NT2/D1 (cell line): ENCODE results near the gene BZW2.

ENCODE experiments used
- YY1 ChIP-seq: IDR thresholded peaks from 2 replicates; pipeline ENCODE4 v1.6.1; 2011; ENCODE audit not compliant: insufficient read length, insufficient read depth
- ZNF274 ChIP-seq: IDR thresholded peaks from 2 replicates; pipeline ENCODE4 v1.6.1; 2011; ENCODE audit warnings: mild to moderate bottlenecking, low read depth, low read length

DNA sequence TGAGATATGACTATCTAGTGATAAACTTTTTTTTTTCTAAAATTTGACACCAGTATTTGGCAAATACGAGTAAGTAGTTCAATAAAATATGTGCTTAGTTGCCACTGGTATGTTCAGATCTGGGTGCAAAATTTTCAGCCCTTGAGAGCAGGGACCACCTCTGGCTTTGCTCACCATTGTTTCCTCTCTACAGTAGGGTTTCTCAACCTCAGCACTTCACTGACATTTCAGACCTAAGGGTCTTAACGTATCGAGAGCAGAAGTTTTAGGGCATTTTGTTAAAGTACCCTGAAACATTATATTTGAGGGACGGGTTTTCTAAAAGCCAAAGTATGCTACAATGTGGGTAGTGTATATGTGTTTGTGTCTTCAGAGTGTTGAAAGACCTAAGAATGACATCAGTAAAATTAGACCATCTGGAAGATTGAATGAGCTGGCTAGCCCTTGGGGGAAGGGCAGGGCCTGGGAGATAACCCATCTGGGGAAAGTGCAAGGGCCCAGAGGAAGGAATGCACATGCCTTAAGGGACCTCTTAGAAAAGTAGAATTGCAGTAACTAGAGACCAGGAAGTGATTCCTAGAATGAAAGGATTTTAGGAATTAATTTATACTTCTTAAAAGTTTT lies 11.8 kb downstream of the BZW2 start:
- TF ChIP-seq YY1 (no peak), ZNF274 (no peak)
